ENCODE results near the gene GDPD3. TPM values are rescaled to one million over a fixed set of nuclear protein-coding genes. Genes with fewer than 3 reads are reported as not detected.

The GDPD3 gene
- total and polyA plus RNA-seq, 2 of the 13 experiments (the other 11 are each of a cell fraction or from before 2014, with no cell fraction given): 18.7 to 20.6 TPM

DNA sequence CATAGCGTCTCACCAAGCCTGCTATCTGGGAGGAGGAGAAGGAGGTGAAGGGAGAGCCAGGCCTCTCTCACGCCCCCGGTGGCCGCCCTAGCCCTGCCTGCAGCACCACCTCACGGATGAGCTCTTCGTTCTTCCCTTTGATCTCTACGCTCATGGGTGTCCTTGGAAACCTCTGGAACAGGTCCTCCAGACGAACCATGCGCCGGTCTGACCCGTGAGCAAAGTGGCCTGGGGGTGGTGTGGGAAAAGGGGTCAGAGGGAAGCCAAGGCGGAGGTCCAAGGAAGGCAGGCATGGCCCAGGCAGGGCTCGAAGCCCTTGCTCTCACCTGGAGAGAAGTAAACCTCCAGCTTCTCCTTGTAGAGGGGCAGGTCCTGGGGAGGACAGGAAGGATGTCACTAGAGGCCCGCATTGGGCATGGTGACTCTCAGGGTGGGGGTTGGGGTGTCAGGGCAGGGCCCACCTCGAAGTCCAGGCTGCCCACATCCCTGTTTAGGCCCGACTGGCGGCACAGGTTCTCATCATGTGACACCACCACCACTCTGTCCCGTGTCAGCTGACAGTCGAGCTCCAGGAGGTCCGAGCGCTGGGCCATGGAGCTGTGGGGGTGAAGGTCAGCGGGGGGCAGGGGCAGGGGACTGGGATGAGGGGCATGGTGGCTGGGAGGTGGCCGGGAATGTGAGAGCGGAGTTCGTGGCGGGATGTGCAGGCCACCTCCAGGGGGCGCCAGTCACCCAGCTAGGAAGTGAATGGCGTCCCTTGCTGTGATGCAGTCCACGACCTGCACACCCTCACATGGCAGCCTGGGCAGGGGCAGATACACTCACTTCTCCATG, 923 bp downstream of the GDPD3 start (continued):
- TF ChIP-seq NR2C2 (CRISPR knock-in tag; IDR thresholded peaks at IDR 0.05; ENCODE audit: borderline replicate concordance) (peak; percentile 91), ZNF264 (CRISPR knock-in tag; IDR thresholded peaks at IDR 0.05) (peak; percentile 75; the same call in 1 of the 2 replicates), GATA4 (IDR thresholded peaks at IDR 0.05; ENCODE audit: borderline replicate concordance, low read depth) (no peak), TEAD3 (CRISPR knock-in tag; optimal IDR thresholded peaks at IDR 0.05; ENCODE audit: borderline replicate concordance) (peak; percentile 93), ZNF788 (CRISPR knock-in tag; IDR thresholded peaks at IDR 0.05; ENCODE audit: borderline replicate concordance) (peak; percentile 53; the same call in 1 of the 2 replicates), ZNF709 (CRISPR knock-in tag; IDR thresholded peaks at IDR 0.05) (peak; percentile 58; the same call in 1 of the 2 replicates), GATAD1 (CRISPR knock-in tag; IDR thresholded peaks at IDR 0.05) (peak; percentile 48), RXRB (CRISPR knock-in tag; IDR thresholded peaks at IDR 0.05; ENCODE audit: borderline replicate concordance) (peak; percentile 67), ZNF746 (CRISPR knock-in tag; IDR thresholded peaks at IDR 0.05) (peak; percentile 92), HNF4G (IDR thresholded peaks at IDR 0.05; ENCODE audit: borderline replicate concordance, low read depth, low read length) (peak; percentile 63), HNF4G (CRISPR knock-in tag; IDR thresholded peaks at IDR 0.05; ENCODE audit: borderline replicate concordance, low read depth) (0 out of 2 replicates have a peak, but pooled peaks have one; percentile 63), MAX (IDR thresholded peaks at IDR 0.05) (peak; percentile 96), PAX8 (CRISPR knock-in tag; IDR thresholded peaks at IDR 0.05; ENCODE audit: borderline replicate concordance) (0 out of 2 replicates have a peak, but pooled peaks have one; percentile 19), ZNF614 (CRISPR knock-in tag; IDR thresholded peaks at IDR 0.05; ENCODE audit: borderline replicate concordance) (peak; percentile 23; the same call in 1 of the 2 replicates), ZNF580 (CRISPR knock-in tag; IDR thresholded peaks at IDR 0.05; ENCODE audit: borderline replicate concordance, low read depth) (peak; percentile 74), TFDP2 (CRISPR knock-in tag; IDR thresholded peaks at IDR 0.05) (peak; percentile 62), HNF4A (CRISPR knock-in tag; IDR thresholded peaks at IDR 0.05) (peak; percentile 62), ZNF225 (CRISPR knock-in tag; IDR thresholded peaks at IDR 0.05) (no peak; the same call in none of the 2 replicates), ZNF121 (CRISPR knock-in tag; IDR thresholded peaks at IDR 0.05) (peak; percentile 77; the same call in 1 of the 2 replicates), ZNF883 (CRISPR knock-in tag; IDR thresholded peaks at IDR 0.05; ENCODE audit: not compliant biosample characterization) (no peak), ZNF263 (CRISPR knock-in tag; IDR thresholded peaks at IDR 0.05) (peak; percentile 82), AKAP8 (CRISPR knock-in tag; IDR thresholded peaks at IDR 0.05) (peak; percentile 51; the same call in 1 of the 2 replicates), ZNF18 (CRISPR knock-in tag; IDR thresholded peaks at IDR 0.05; ENCODE audit: insufficient replicate concordance) (peak; percentile 63), PLRG1 (conservative IDR thresholded peaks at IDR 0.05) (no peak), TGIF2 (CRISPR knock-in tag; IDR thresholded peaks at IDR 0.05) (no peak; the same call in 1 of the 2 replicates)
- TF ChIP-seq, protein P1, sequence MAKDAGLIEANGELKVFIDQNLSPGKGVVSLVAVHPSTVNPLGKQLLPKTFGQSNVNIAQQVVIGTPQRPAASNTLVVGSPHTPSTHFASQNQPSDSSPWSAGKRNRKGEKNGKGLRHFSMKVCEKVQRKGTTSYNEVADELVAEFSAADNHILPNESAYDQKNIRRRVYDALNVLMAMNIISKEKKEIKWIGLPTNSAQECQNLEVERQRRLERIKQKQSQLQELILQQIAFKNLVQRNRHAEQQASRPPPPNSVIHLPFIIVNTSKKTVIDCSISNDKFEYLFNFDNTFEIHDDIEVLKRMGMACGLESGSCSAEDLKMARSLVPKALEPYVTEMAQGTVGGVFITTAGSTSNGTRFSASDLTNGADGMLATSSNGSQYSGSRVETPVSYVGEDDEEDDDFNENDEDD (CRISPR knock-in tag; IDR thresholded peaks at IDR 0.05; ENCODE audit: borderline replicate concordance): peak; percentile 41; the same call in 1 of the 2 replicates

Measured in HepG2 (cell line).